NCI-H2107 treated with DMSO at 0.1 percent for 48 hours (cell line): ENCODE data around the gene PAX9.
"Not testable (repeated sequence)": the region's sequence is repeated elsewhere in the genome, so short reads cannot be mapped to it uniquely, and the experiment has no call there.

ENCODE experiments used
- DNase-seq: peaks from one replicate; lab custom pipeline; 2025; ENCODE audit not compliant: unreplicated experiment; lab: John Stamatoyannopoulos, UW

The PAX9 gene

GRCh38 chr14:36672095-36672494 lies 10.4 kb downstream of the PAX9 start:
- no peak for DNase-seq

- DNase-seq: peak; percentile 48
Observed at GRCh38 chr14:36674659-36675058, 13.0 kb downstream of the PAX9 start.

GRCh38 chr14:36675581-36675980 lies 13.9 kb downstream of the PAX9 start:
- DNase-seq: peak; percentile 71

GRCh38 chr14:36676236-36676635 lies 14.6 kb downstream of the PAX9 start:
- DNase-seq: no peak

- DNase-seq: no peak
Observed at GRCh38 chr14:36682338-36682737, 20.7 kb downstream of the PAX9 start.

GRCh38 chr14:36683083-36683724 lies 21.5 kb downstream of the PAX9 start:
- peak; percentile 95 for DNase-seq

- no peak for DNase-seq
Observed at GRCh38 chr14:36684946-36685345, 23.3 kb downstream of the PAX9 start.

GRCh38 chr14:36690311-36691040 lies 28.8 kb downstream of the PAX9 start:
- no peak for DNase-seq

- DNase-seq: not testable (repeated sequence)
Observed at GRCh38 chr14:36699420-36699819, 37.8 kb downstream of the PAX9 start.

GRCh38 chr14:36700651-36701050 lies 39.0 kb downstream of the PAX9 start:
- no peak for DNase-seq

- no peak for DNase-seq
Observed at GRCh38 chr14:36701132-36701531, 39.5 kb downstream of the PAX9 start.

GRCh38 chr14:36702474-36702873 lies 40.8 kb downstream of the PAX9 start:
- no peak for DNase-seq

- no peak for DNase-seq
Observed at GRCh38 chr14:36707570-36707969, 45.9 kb downstream of the PAX9 start.

- no peak for DNase-seq
Observed at GRCh38 chr14:36713960-36714703, 52.5 kb downstream of the PAX9 start.

- DNase-seq: no peak
Observed at GRCh38 chr14:36716614-36717184, 55.0 kb downstream of the PAX9 start.

- peak; percentile 73 for DNase-seq
Observed at GRCh38 chr14:36717363-36717762, 55.7 kb downstream of the PAX9 start.

- no peak for DNase-seq
Observed at GRCh38 chr14:36718216-36718615, 56.6 kb downstream of the PAX9 start.

GRCh38 chr14:36719823-36720222 lies 58.2 kb downstream of the PAX9 start:
- no peak for DNase-seq

- DNase-seq: no peak
Observed at GRCh38 chr14:36720657-36721056, 59.0 kb downstream of the PAX9 start.

GRCh38 chr14:36721877-36722276 lies 60.2 kb downstream of the PAX9 start:
- DNase-seq: no peak

- no peak for DNase-seq
Observed at GRCh38 chr14:36723530-36723929, 61.9 kb downstream of the PAX9 start.

GRCh38 chr14:36724162-36724561 lies 62.5 kb downstream of the PAX9 start:
- DNase-seq: no peak
